ENCODE measurements around the gene RPGRIP1.
"Not testable (repeated sequence)": the region's sequence is repeated elsewhere in the genome, so short reads cannot be mapped to it uniquely, and the experiment has no call there.

Gene RPGRIP1

DNA sequence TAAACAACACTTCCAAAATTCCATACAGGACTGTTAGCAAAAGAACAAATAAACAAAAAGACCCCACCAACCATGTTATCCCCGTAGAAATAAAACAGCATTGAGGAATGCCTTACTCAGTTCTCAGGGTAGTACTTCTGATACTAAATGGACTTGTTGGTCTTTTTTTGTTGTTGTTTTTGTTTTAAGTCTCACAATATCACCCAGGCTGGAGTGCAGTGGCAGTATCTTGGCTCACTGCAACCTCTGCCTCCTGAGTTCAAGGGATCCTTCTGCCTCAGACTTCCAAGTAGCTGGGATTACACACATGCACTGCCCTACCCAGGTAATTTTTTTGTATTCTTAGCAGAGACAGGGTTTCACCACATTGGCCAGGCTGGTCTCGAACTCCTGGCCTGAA is 27.7 kb upstream of the RPGRIP1 start:
- Histone ChIP-seq H3K27me3 (replicated peaks in 2 of 5; ENCODE audit: control insufficient read depth in 4 of 5, insufficient read depth in 5 of 5, low read length in 4 of 5) (no peaks in the 10 kb centered on the region), H3K36me3 (ENCODE audit: control insufficient read depth in 4 of 4, insufficient read depth in 4 of 4, low read length in 3 of 4) (peaks cover 27 to 81% (median 57%) of the 10 kb centered on the region in 4 experiments), H3K4me3 (ENCODE audit: control insufficient read depth in 1 of 7, extremely low read depth in 1 of 7, insufficient read depth in 4 of 7, low read depth in 2 of 7, low read length in 6 of 7) (no peak overlapping the region), H3K4me1 (ENCODE audit: control extremely low read depth in 1 of 4, control insufficient read depth in 4 of 4, insufficient read depth in 4 of 4, low read length in 3 of 4) (peaks cover 0 to 9% (median 2%) of the 10 kb centered on the region in 4 experiments), H3K9me3 (ENCODE audit: control extremely low read depth in 1 of 5, control insufficient read depth in 4 of 5, insufficient read depth in 2 of 5, low read depth in 1 of 5, low read length in 4 of 5) (no peaks in the 10 kb centered on the region), H3K27ac (ENCODE audit: insufficient read depth in 1 of 2, low read depth in 1 of 2, low read length in 2 of 2, poor library complexity in 1 of 2, severe bottlenecking in 2 of 2) (no peak overlapping the region)
- no peak for DNase-seq
- ChIA-PET CTCF (interaction anchor here (0.6 kb wide), 1 partner anchor 12 kb away, joined by 3 read pairs; no protein-coding TSS in a partner anchor), POLR2A (no interaction called here)
- WGBS (ENCODE audit: insufficient coverage), result no CpG with 5 or more reads among the region's 2 CpGs

DNA sequence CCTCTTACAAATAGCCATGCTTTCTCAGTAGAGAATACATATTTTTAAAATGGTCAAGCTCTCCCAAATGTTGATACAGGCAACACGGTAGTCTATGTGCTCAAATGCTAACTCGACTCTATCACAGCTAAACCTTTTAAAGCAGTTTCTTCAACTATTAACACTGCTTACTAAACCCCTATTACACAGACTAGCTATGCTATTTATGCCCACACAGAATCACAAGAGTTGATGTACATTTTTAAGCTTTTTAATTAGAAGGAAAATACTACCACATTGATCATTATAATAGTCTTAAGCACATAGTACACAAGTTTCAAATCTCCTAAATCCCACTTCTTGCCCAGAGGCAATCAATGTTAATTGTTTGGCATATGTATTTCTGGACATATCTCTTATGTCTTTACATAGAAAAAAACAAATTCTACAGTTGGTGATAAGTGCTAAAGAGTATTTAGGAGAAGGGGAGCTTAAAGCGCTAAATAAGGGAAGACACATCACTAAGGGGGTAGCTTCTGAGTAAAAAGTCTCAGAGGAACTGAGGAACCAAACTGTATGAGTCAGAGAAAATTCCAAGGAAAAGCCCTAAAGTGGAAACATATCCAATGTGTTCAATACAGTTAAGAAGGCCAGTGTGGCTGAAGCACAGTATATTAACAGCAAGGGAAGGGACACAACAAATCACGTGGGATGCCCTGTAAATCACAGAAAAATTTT is 24.3 kb upstream of the RPGRIP1 start:
- POLR2A ChIA-PET, result interaction anchor here (0.9 to 1.4 kb wide), 3 partner anchors 8 to 12 kb away, joined by 3 to 4 read pairs (median 3); no protein-coding TSS in a partner anchor
- no peak for DNase-seq
- peaks cover 7 to 31% (median 14%) of the 10 kb centered on the region in 4 experiments for H3K4me1 ChIP-seq (ENCODE audit: control extremely low read depth in 1 of 4, control insufficient read depth in 4 of 4, insufficient read depth in 4 of 4, low read length in 3 of 4)

DNA sequence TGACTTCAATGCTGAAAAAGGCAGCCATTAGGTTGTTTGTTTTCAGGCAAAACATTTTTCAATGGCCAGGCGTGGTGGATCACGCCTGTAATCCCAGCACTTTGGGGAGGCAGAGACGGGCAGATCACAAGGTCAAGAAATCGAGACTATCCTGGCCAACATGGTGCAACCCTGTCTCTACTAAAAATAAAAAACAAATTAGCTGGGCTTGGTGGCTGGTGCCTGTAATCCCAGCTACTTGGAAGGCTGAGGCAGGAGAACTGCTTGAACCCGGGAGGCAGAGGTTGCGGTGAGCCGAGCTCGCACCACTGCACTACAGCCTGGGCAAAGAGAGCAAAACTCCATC is 23.8 kb upstream of the RPGRIP1 start:
- ChIA-PET CTCF (interaction anchor here (1.2 to 4.0 kb wide), 5 partner anchors 9 to 17 kb away, joined by 5 to 20 read pairs (median 15); no protein-coding TSS in a partner anchor), POLR2A (interaction anchor here (1.1 to 1.4 kb wide), 2 partner anchors 9 to 12 kb away, joined by 3 read pairs; no protein-coding TSS in a partner anchor)
- H3K27ac ChIP-seq (ENCODE audit: insufficient read depth in 1 of 2, low read depth in 1 of 2, low read length in 2 of 2, poor library complexity in 1 of 2, severe bottlenecking in 2 of 2); DNase-seq; H3K27me3 ChIP-seq (replicated peaks in 2 of 5; ENCODE audit: control insufficient read depth in 4 of 5, insufficient read depth in 5 of 5, low read length in 4 of 5); H3K9me3 ChIP-seq (ENCODE audit: control extremely low read depth in 1 of 5, control insufficient read depth in 4 of 5, insufficient read depth in 2 of 5, low read depth in 1 of 5, low read length in 4 of 5); H3K4me3 ChIP-seq (ENCODE audit: control insufficient read depth in 1 of 7, extremely low read depth in 1 of 7, insufficient read depth in 4 of 7, low read depth in 2 of 7, low read length in 6 of 7): not testable (repeated sequence)
- 98% methylated on average over 5 of the region's 8 CpGs for WGBS (ENCODE audit: insufficient coverage)
- H3K4me1 ChIP-seq (ENCODE audit: control extremely low read depth in 1 of 4, control insufficient read depth in 4 of 4, insufficient read depth in 4 of 4, low read length in 3 of 4), result peaks cover 7 to 31% (median 14%) of the 10 kb centered on the region in 4 experiments
- peaks cover 31 to 80% (median 50%) of the 10 kb centered on the region in 4 experiments for H3K36me3 ChIP-seq (ENCODE audit: control insufficient read depth in 4 of 4, insufficient read depth in 4 of 4, low read length in 3 of 4)

More for the DNA sequence above, 24.3 kb upstream of the RPGRIP1 start:
- H3K4me3 ChIP-seq (ENCODE audit: control insufficient read depth in 1 of 7, extremely low read depth in 1 of 7, insufficient read depth in 4 of 7, low read depth in 2 of 7, low read length in 6 of 7), result no peak overlapping the region
- no peak overlapping the region for H3K27ac ChIP-seq (ENCODE audit: insufficient read depth in 1 of 2, low read depth in 1 of 2, low read length in 2 of 2, poor library complexity in 1 of 2, severe bottlenecking in 2 of 2)
- 88% methylated on average over 4 of the region's 4 CpGs for WGBS (ENCODE audit: insufficient coverage)
- H3K9me3 ChIP-seq (ENCODE audit: control extremely low read depth in 1 of 5, control insufficient read depth in 4 of 5, insufficient read depth in 2 of 5, low read depth in 1 of 5, low read length in 4 of 5), result no peaks in the 10 kb centered on the region
- no peaks in the 10 kb centered on the region for H3K27me3 ChIP-seq (replicated peaks in 2 of 5; ENCODE audit: control insufficient read depth in 4 of 5, insufficient read depth in 5 of 5, low read length in 4 of 5)
- H3K36me3 ChIP-seq (ENCODE audit: control insufficient read depth in 4 of 4, insufficient read depth in 4 of 4, low read length in 3 of 4), result peaks cover 28 to 80% (median 52%) of the 10 kb centered on the region in 4 experiments
- CTCF ChIA-PET, result interaction anchor here (0.6 to 4.0 kb wide), 9 partner anchors 8 to 255 kb away, joined by 3 to 20 read pairs (median 3); no protein-coding TSS in a partner anchor

DNA sequence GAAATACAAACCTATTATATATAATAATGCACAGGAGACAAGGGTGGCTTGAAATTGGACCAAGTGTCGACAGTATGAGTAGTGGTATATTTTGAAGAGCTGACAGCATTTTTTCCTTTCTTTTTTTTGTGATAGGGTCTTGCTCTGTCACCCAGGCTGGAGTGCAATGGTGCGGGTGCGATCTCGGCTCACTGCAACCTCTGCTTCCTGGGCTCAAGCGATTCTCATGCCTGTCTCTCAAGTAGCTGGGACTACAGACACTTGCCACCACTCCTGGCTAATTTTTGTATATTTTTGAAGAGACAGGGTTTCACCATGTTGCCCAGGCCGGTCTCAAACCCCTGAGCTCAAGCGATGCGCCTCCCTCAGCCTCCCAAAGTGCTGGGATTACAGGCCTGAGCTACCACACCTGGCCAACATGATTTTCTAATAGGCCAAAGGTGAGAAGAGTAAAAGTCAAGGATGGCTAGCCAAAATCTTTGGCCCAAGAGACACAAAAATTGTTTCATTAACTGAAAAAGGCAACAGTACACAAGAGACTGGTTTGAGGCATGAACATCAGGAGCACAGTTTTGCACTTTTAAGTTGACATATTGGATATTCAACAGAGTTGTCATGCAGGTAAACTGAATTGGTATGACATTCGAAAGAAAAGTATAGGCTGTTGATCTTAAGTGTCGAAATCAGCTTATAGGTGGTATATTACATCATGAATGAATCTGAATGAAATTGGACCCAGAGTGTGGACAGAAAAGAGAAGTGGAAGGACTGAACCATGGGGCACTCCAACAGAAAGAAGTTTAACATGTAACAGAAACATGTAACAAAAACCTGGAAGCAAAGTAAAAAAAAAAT is 23.1 kb upstream of the RPGRIP1 start:
- peak in 1 of 3 donors; percentile 42 for DNase-seq
- Histone ChIP-seq H3K27ac (ENCODE audit: insufficient read depth in 1 of 2, low read depth in 1 of 2, low read length in 2 of 2, poor library complexity in 1 of 2, severe bottlenecking in 2 of 2) (peak overlapping the region in 1 of 2 experiments; percentile 32), H3K27me3 (replicated peaks in 2 of 5; ENCODE audit: control insufficient read depth in 4 of 5, insufficient read depth in 5 of 5, low read length in 4 of 5) (no peaks in the 10 kb centered on the region), H3K4me3 (ENCODE audit: control insufficient read depth in 1 of 7, extremely low read depth in 1 of 7, insufficient read depth in 4 of 7, low read depth in 2 of 7, low read length in 6 of 7) (no peak overlapping the region), H3K36me3 (ENCODE audit: control insufficient read depth in 4 of 4, insufficient read depth in 4 of 4, low read length in 3 of 4) (peaks cover 29 to 80% (median 49%) of the 10 kb centered on the region in 4 experiments), H3K4me1 (ENCODE audit: control extremely low read depth in 1 of 4, control insufficient read depth in 4 of 4, insufficient read depth in 4 of 4, low read length in 3 of 4) (peaks cover 7 to 33% (median 14%) of the 10 kb centered on the region in 4 experiments), H3K9me3 (ENCODE audit: control extremely low read depth in 1 of 5, control insufficient read depth in 4 of 5, insufficient read depth in 2 of 5, low read depth in 1 of 5, low read length in 4 of 5) (no peaks in the 10 kb centered on the region)
- CTCF ChIA-PET, result interaction anchor here (1.1 to 4.0 kb wide), 6 partner anchors 9 to 199 kb away, joined by 3 to 18 read pairs (median 5); partner anchors contain the start of gene CHD8
- POLR2A ChIA-PET, result interaction anchor here (0.6 to 1.4 kb wide), 4 partner anchors 10 to 128 kb away, joined by 3 to 5 read pairs (median 3); no protein-coding TSS in a partner anchor
- 96% methylated on average over 10 of the region's 10 CpGs for WGBS (ENCODE audit: insufficient coverage)

DNA sequence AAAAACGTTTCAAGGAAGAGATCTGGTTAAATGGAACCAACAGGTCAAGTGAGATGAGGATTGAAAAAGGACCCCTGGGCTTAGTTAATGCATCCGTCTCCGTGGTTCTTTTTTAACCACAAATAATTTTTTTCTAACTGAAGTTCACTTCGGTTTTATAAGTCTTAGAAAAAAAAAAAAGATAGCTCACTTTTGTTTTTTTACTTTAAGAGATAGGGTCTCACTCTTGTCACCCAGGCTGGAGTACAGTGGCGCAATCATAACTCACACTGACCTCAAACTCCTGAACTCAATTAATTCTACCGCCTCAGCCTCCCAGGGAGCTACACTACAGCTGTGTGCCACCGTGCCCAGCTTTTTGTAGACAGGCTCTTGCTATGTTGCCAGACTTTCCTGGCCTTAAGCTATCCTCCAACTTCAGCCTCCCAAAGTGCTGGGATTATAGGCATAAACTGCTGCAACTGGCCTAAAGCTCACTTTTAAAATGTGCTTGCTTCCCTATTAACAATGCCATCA is 22.4 kb upstream of the RPGRIP1 start:
- DNase-seq, result peak in 2 of 3 donors; percentile 47 to 62
- H3K4me3 ChIP-seq (ENCODE audit: control insufficient read depth in 1 of 7, extremely low read depth in 1 of 7, insufficient read depth in 4 of 7, low read depth in 2 of 7, low read length in 6 of 7), result peak overlapping the region in 2 of 7 experiments; percentile 26 to 28
- ChIA-PET POLR2A (interaction anchor here (0.6 to 1.0 kb wide), 4 partner anchors 12 to 241 kb away, joined by 3 to 5 read pairs (median 3); no protein-coding TSS in a partner anchor), CTCF (interaction anchor here (0.6 to 3.1 kb wide), 5 partner anchors 8 to 198 kb away, joined by 3 to 15 read pairs (median 4); partner anchors contain the start of gene CHD8)
- H3K27ac ChIP-seq (ENCODE audit: insufficient read depth in 1 of 2, low read depth in 1 of 2, low read length in 2 of 2, poor library complexity in 1 of 2, severe bottlenecking in 2 of 2), result peak overlapping the region in 1 of 2 experiments; percentile 32
- no peaks in the 10 kb centered on the region for H3K27me3 ChIP-seq (replicated peaks in 2 of 5; ENCODE audit: control insufficient read depth in 4 of 5, insufficient read depth in 5 of 5, low read length in 4 of 5)
- no peaks in the 10 kb centered on the region for H3K9me3 ChIP-seq (ENCODE audit: control extremely low read depth in 1 of 5, control insufficient read depth in 4 of 5, insufficient read depth in 2 of 5, low read depth in 1 of 5, low read length in 4 of 5)
- WGBS (ENCODE audit: insufficient coverage), result 7% methylated on average over 3 of the region's 7 CpGs
- peaks cover 10 to 39% (median 17%) of the 10 kb centered on the region in 4 experiments for H3K4me1 ChIP-seq (ENCODE audit: control extremely low read depth in 1 of 4, control insufficient read depth in 4 of 4, insufficient read depth in 4 of 4, low read length in 3 of 4)
- H3K36me3 ChIP-seq (ENCODE audit: control insufficient read depth in 4 of 4, insufficient read depth in 4 of 4, low read length in 3 of 4), result peaks cover 31 to 81% (median 50%) of the 10 kb centered on the region in 4 experiments

DNA sequence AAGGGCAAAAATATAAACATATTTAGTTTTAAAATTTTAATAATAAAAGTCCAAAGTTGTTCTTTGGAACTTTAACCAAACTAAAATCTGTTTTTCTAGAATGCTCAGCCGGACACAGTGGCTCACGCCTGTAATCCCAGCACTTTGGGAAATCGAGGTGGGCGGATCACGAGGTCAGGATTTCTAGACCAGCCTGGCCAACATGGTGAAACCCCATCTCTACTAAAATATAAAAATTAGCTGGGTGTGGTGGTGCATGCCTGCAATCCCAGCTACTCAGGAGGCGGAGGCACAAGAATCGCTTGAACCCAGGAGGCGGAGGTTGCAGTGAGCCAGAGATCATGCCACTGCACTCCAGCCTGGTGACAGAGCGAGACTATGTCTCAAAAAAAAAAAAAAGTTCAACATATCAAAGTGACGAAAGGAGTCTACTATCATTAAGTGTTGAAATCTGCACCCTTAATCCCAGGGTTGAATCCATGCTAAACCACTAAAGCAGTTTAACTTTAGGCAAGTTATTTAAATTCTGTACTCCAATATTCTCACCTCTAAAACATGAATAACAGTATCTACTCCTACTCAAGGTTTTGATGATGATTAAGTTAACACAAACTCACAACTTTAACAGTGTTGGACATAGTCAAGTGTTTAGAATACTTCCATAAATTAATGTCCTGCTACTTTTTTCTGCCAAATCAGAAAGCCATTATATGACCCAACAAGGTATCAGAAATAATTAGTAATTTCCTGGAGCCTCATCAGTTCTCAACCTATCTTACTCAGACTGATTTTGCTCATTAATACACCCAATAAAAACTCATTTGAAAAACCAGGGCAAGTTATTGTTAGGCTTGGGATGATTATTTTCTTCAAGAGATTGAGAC is 21.6 kb upstream of the RPGRIP1 start:
- peak overlapping the region in 1 of 2 experiments; percentile 16 for H3K27ac ChIP-seq (ENCODE audit: insufficient read depth in 1 of 2, low read depth in 1 of 2, low read length in 2 of 2, poor library complexity in 1 of 2, severe bottlenecking in 2 of 2)

More for the DNA sequence above, 21.6 kb upstream of the RPGRIP1 start:
- H3K36me3 ChIP-seq (ENCODE audit: control insufficient read depth in 4 of 4, insufficient read depth in 4 of 4, low read length in 3 of 4), result peaks cover 32 to 84% (median 50%) of the 10 kb centered on the region in 4 experiments
- ChIA-PET CTCF (interaction anchor here (0.6 to 3.1 kb wide), 2 partner anchors 9 to 10 kb away, joined by 4 to 15 read pairs; no protein-coding TSS in a partner anchor), POLR2A (interaction anchor here (0.6 kb wide), 2 partner anchors 13 to 240 kb away, joined by 3 read pairs; no protein-coding TSS in a partner anchor)
- H3K27me3 ChIP-seq (replicated peaks in 2 of 5; ENCODE audit: control insufficient read depth in 4 of 5, insufficient read depth in 5 of 5, low read length in 4 of 5), result no peaks in the 10 kb centered on the region
- no peaks in the 10 kb centered on the region for H3K9me3 ChIP-seq (ENCODE audit: control extremely low read depth in 1 of 5, control insufficient read depth in 4 of 5, insufficient read depth in 2 of 5, low read depth in 1 of 5, low read length in 4 of 5)
- H3K4me3 ChIP-seq (ENCODE audit: control insufficient read depth in 1 of 7, extremely low read depth in 1 of 7, insufficient read depth in 4 of 7, low read depth in 2 of 7, low read length in 6 of 7), result no peak overlapping the region
- H3K4me1 ChIP-seq (ENCODE audit: control extremely low read depth in 1 of 4, control insufficient read depth in 4 of 4, insufficient read depth in 4 of 4, low read length in 3 of 4), result peaks cover 17 to 47% (median 22%) of the 10 kb centered on the region in 4 experiments
- 100% methylated on average over 4 of the region's 10 CpGs for WGBS (ENCODE audit: insufficient coverage)
- no peak for DNase-seq

Data from common myeloid progenitor, CD34-positive (primary cell).